ENCODE results near the gene EIF4E3.

EIF4E3 gene

DNA sequence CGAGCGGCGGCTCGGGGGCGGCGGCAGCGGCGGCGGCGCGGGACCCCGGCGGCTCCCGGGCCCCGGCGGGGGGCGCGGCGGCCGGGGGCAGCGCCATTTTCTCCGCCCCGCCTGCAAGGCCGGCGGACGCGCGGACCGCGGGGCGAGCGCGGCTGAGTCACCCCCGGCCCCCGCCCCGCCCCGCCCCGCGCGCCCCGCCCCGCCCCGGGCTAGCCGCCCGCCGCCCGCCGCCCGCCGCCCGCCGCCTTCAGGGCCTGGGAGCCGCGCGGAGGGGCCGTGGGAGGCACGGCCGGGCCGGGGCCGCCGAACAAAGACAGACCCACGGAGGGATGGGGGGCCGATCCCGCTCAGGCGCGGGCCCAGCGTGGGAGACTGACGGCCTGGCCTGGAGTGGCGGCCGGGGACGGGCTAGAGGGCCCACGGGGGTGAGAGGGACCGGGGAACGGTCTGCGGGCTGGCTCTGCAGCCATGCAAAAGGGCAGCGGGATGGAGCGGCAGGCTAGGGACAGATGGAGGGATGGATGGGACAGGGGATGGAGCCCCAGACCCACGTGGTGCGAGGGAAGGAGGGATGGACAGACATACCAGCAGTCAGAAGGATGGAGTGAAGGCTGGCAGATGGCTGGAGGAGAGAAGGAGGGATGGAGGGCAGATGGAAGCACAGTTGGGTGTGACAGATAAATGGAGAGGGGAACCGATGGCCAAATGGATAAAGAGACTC lies at the start of gene EIF4E3:
Gene EIF4E3, minus strand, starts transcription at position 132 of the 721 bp plus-strand sequence. Its CDS starts 35 bp downstream, at position 97.
- DNase-seq (ENCODE audit: low read depth in 3 of 3) = peak in 2 of 3 donors; percentile 6 to 14

DNA sequence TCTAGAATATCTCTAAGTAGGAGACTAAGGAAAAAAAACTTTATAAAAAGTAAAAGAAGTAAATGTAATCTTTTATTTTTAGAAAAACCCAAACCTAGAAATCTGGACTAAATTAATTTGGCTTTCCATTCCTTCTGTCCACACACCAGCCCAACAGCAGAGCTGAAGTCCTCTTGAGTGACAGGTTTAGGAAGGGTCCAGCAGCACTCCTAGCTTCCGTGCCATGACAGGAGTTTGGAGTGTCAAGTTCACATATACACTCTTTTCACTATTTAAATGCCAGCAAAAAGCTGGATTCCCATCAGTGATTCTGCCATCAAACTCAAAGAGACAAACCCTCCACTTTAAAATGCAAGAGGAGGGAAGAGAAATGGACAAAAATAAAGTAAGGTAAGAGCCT lies 46.7 kb upstream of the EIF4E3 start:
- DNase-seq (ENCODE audit: low read depth in 3 of 3) = no peak

DNA sequence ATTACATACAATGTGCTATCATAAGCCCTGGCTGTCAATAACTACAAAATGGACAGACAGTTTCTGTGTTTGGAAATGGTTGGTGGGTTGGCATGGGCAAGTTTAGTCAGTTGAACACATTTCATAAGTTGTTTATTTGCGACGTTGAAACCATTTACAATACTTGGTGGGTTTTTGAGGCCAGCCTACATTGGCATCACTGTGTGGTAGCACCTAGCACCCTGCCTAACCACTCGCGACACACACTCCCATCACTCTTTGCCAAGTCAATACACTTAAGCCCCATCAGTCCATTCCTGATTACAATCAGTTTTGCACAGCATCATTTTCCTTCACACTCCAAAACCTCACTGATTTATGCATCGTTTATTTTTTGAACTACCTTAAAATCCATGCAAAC lies 45.9 kb upstream of the EIF4E3 start:
- no peak for DNase-seq (ENCODE audit: low read depth in 3 of 3)

DNA sequence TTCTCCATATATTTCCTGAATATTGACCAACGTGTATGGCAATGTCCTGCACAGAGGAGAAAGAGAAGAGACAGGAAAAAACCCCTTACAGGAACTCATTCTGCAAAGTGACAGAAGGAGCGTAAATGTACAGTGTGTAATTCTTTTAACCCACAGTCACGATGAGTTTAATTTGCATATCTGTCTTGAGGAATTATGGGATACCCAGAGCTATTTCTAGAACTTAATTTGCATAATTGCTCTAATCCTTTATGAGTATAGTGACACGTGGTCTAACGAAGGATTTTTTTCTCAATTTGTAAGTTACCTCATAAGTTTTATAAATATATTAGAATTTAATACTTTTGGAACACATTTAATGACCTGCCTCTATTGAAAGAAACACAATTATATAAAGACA lies 38.2 kb upstream of the EIF4E3 start:
- DNase-seq (ENCODE audit: low read depth in 3 of 3) = no peak

DNA sequence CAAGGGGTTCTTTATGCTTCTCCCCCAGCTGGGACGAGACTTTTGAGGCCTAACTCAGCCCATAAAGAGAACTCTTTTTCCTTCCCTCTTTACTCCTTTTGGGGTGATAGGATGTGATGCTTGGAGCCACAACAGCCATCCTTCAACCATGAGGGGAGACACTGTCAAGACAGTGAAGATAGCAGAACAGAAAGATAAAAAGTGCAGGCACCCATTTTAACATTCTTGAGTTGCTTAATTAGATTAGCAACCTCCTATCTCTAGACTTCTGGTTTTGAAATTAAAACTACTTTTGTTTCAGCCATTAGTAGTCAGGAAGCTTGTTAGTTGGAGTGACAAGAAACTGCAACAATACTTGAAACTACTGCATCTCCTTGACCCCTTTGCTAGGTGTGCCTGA lies 34.9 kb upstream of the EIF4E3 start:
- no peak for DNase-seq (ENCODE audit: low read depth in 3 of 3)

DNA sequence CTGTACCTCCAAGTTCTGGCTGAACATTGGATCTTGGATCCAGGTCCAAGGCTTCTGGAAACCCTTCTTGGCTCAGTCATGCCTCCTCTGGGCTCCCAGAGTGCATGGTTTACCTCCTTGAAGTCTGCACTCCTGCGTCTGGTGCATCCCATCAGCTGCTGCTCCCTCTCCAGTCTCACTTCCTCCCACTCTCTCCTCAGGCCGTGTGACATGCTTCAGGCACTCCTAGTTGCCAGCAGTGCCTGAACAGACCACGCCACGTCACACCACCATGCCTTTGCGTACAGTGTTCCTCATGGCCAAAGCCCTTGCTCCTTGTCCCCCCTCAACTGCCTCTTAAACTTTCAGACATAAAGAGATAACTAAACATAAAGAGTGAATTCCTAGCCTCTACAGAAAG lies 34.2 kb upstream of the EIF4E3 start:
- DNase-seq (ENCODE audit: low read depth in 3 of 3) = no peak

DNA sequence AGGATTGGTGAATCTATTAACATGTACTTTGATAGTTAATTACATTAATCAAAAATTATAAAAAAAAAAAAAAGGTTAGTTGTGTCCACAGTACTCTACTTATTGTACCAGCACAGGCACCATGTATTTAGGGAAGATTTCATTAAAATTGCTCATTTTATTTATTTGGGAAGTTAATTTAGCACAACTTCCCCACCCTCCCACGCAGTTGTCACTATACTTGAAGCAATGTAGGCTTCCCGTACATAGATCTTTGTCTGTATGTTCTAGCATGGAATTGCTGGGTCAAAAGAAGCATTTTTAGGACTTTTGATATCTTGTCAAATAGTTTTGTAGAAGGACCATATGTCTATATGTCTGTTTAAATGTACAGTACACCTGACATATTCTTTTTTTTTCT lies 32.9 kb upstream of the EIF4E3 start:
- no peak for DNase-seq (ENCODE audit: low read depth in 3 of 3)

DNA sequence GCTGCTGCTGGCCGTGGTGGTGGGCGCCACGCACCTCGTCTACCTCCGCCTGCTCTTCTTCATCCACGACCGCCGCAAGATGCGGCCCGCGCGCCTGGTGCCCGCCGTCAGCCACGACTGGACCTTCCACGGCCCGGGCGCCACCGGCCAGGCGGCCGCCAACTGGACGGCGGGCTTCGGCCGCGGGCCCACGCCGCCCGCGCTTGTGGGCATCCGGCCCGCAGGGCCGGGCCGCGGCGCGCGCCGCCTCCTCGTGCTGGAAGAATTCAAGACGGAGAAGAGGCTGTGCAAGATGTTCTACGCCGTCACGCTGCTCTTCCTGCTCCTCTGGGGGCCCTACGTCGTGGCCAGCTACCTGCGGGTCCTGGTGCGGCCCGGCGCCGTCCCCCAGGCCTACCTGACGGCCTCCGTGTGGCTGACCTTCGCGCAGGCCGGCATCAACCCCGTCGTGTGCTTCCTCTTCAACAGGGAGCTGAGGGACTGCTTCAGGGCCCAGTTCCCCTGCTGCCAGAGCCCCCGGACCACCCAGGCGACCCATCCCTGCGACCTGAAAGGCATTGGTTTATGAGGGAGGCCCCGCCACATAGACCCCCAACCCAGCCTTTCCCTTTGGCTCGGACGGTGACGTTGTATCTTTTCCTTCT lies 29.5 kb upstream of the EIF4E3 start:
- DNase-seq (ENCODE audit: low read depth in 3 of 3) = no peak

DNA sequence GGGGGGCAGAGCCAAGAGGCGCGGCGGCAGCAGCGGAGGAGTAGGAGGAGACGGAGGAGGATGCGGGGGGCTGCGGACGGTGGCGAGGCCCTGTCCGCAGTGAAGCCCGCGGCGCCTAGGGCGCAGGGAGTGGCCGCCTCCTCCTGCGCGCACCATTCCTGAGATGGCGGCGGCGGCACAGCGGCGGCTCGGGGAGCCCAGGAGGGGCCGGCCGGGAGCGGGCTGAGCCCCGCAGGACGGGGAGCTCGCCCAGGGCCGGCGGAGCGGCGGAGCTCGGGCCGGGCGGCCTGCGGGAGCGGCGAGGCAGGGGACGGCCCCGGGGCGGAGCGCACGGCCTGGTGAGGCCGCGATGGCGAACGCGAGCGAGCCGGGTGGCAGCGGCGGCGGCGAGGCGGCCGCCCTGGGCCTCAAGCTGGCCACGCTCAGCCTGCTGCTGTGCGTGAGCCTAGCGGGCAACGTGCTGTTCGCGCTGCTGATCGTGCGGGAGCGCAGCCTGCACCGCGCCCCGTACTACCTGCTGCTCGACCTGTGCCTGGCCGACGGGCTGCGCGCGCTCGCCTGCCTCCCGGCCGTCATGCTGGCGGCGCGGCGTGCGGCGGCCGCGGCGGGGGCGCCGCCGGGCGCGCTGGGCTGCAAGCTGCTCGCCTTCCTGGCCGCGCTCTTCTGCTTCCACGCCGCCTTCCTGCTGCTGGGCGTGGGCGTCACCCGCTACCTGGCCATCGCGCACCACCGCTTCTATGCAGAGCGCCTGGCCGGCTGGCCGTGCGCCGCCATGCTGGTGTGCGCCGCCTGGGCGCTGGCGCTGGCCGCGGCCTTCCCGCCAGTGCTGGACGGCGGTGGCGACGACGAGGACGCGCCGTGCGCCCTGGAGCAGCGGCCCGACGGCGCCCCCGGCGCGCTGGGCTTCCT lies 28.8 kb upstream of the EIF4E3 start, which contains the start of gene GPR27:
Gene GPR27, plus strand, starts transcription at position 155 of the 909 bp plus-strand sequence. Its CDS starts 195 bp downstream, at position 350.
- no peak for DNase-seq (ENCODE audit: low read depth in 3 of 3)

DNA sequence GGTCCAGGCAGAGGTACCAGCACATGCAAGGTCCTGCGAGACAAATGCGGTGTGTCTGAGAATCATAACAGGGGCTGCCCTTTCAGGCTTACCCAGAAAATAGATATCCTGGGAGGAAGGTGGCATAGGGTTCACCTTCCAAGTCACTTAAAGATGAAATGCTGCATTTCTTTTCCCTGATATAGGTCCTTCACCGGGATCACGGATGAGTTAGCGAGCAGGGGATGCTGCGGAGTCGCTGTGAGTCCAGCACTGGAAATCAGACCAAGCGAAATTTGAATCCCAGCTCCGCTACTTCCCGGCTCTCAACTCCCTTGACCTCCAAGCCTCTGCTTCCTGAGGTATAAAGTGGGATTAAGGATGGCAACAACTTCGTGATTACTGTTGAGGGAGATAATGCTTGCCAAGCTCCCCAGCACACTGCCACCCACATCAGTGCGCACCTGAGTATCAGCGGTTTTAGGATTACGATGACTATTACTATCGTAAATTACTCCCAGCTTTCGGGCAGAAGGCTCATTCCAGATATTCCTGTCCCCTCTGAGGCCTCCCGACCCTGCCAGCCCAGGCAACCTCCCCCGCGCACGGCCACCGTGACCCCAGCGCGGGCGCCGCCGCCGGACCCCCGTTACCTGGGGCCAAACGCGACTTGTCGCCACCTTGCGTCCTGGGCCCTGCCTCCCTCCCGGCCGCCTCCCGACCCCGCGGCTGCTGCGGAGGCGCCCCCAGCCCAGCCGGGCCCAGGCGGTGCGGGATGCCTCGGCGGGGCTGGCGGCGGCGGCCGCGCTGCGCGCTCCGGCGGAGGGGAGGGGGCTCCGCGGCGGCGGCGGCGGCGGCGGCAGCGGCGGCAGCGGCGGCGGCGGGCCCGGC lies 27.9 kb upstream of the EIF4E3 start:
- DNase-seq (ENCODE audit: low read depth in 3 of 3) = no peak

DNA sequence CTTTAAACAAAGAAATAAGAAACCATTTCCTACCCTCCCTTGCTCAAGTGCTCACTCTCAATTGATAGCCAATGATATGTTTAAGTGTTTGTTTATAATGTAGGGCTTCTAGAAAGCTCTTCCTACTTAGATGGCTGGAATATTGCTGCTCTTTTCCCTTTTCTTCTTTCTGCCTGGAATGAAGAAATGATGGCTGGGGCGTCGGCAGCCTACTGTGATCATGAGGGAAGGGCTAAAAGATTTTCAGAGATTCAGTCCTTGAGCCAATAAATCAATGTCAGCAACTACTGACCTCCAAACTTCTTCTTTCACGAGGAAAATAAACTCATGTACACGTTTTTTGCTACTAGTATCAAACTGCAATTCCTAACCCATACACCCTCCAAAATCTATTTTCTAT lies 26.4 kb upstream of the EIF4E3 start:
- DNase-seq (ENCODE audit: low read depth in 3 of 3) = no peak

DNA sequence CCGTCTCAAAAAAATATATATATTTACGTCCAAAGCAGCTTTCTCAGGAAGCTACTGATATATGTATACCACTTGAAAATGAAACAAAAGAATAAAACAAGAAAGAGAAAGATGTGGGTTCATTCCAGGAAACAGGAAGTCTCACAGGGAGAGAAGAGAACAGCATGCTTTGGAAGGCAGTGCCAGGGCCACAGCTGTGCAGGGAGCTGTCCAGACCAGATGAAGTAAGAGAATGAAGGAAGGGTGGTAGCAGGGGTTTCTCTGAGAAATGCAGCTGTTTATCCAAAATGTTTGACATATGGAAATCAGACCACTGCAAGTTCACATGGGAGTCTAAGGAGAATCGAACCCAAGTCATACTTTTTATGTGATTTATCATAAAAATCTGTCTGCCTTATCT lies 19.5 kb upstream of the EIF4E3 start:
- no peak for DNase-seq (ENCODE audit: low read depth in 3 of 3)

DNA sequence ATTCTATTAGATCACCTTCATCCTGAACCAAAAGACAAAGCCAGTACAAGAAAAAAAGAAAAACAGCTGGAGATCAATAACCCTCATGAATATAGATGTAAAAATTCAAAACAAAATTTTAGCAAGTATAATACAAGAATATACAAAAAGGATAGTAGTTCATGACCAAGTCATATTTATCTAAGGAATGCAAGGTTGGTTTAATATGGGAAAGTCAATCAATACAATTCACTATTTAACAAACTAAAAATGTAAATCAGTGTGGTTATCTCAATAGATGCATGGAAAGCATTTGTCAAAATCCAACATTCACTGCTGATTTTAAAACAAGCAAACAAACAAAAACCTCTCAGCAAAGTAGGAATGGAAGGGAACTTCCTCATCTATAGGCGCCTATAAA lies 17.4 kb upstream of the EIF4E3 start:
- no peak for DNase-seq (ENCODE audit: low read depth in 3 of 3)

DNA sequence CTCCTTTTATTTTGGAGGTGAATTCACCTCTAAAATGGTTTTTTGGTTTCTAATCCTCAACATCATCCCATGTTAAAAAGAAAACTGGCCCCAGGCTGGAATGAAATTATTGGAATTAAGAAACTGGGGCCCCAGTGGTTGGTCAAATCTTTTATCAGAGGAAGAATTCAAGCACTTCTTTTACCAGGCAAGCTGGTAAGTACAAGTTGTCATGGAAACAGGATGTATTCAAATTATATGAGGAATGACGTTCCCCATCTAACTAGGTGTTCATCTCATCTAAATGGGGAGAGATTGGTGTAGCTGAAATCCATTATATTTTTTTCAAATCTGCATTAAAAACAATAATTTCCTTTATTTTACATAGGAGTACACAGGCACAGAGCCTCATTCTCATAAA lies 9.7 kb upstream of the EIF4E3 start:
- DNase-seq (ENCODE audit: low read depth in 3 of 3) = no peak

DNA sequence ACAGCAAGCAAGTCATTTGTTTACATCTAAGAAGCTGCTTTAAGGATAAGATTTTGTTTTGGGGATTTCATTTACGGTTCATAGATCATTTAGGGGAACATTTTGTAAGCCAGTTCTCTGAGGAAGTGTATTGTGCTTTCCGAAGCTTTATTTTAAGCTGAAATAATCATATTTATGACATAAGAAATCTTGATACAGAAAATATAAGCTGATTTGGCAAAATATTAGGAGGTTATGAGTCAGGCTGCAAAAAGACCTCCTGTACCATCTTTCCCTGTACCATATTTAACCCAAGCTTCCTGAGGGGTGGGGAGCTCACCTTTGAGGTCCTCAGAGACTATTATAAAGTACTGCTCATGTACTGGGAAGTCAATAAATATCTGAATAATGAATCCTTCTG lies 8.1 kb upstream of the EIF4E3 start:
- no peak for DNase-seq (ENCODE audit: low read depth in 3 of 3)

DNA sequence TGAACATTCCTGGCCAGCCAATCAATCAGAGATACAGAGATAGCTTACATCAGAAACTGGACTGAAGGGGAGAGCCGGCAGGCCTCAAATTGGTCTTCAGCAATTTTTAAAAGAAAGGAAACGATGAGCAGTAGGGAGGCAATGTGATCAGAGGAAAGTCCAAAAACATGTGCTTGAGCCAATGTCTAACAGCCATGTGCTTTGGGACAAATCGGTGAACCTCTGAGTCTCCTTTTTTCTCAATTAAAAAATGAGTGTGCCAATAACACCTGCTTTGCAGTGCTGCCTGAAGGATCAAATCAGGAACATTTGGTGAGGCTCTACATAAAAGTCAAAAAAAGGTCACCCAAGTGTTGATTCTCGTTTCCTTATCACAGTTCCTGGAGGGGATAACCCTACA lies 7.4 kb upstream of the EIF4E3 start:
- no peak for DNase-seq (ENCODE audit: low read depth in 3 of 3)

DNA sequence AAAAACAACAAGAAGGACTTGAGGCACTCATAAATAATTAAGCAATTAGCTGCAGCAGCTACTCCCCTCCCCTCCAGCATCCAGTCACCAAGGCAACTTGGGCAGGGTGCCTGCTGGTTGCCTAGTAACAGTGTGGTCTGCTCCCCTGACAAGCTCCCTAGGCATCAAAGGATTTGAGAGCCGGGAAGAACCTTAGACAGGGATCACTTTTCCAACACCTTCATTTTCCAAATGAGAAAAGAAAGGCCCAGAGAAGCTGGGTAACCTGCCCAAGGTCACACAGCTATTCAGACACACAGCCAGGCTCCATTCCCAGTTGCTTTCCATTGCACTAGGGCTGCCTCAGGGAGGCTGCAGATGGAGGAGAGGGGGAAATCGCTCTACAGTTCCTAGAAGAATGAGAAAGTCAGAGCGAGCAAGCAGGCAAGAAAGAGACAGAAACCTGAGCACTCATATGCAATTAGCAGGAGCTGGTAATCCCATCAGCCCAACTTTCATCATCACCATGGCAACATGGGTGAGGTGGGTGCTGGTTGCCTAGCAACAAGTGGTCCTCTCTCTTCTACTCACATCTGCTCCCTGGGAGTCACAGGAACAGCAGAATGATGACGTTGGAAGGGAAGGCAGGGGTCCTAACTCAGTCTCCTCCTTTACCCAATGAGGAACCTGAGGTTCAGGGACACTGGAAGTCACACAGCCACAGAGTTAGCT lies 3.6 kb upstream of the EIF4E3 start:
- no peak for DNase-seq (ENCODE audit: low read depth in 3 of 3)

DNA sequence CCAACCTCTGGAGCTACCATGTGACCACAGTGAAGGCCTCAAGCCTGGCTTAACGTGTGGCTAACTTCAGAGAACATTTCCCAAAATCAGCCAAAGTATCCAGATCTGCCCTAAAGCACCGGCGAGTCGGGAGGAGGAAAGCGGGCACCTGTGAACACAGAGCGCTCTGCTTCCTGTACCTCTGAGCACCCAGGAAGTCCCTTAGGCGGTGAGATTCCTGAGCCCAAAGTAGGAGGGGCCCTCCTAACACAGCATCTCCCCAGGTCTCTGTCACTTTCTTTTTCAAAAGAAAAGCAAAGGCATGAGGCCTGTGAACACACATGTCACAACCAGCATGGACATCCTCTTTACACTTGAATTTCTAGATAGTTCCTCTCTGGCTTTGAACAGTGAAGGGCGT lies 944 bp upstream of the EIF4E3 start:
- peak in 1 of 3 donors; percentile 11 for DNase-seq (ENCODE audit: low read depth in 3 of 3)

DNA sequence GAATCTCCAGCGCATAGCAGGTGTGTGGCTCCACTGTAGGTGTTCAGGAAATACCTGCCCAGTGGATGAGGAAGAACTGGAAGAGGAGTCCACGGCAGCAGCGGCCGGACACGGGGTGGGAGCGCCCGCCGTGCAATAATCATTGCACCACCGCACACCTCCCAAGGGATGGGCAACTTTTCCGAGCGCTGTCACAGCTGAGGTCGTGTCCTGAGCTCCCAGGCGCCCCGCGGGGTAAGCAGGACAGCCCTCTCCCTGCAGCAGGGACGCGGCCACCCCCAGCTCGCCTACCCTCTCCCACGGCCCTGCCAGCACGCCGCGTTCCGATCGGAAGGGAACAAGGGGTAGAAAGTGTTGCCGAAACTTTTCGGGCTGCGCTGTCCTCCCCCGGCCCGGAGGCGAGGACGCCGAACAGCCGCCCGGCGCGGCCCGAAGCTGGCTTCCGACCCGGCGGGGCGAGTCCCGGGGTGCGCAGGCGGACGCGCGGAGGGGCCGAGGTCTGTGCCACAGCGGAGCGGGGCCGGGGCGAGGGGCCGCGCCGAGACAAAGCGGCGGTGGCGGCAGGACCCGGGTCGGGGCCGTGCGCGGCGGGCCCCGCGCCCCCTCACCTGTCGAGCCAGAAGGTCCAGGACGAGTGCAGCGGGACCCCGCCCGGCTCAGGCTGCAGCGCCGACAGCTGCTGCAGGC lies 475 bp downstream of the EIF4E3 start:
- DNase-seq (ENCODE audit: low read depth in 3 of 3) = peak in 1 of 3 donors; percentile 8

DNA sequence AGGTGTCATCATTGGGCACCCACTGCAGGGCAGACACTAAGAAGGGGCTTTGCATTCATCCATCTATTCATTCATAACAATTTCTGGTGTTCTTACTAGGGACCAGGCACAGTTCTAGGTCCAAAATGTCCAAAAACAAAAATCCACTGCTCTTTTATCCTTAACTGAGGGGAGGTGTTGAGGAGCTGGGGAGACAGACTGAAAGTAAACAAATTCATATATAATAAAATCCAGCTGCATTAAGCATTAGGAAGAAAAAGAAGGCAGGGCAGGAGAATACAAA lies 1.1 kb downstream of the EIF4E3 start:
- DNase-seq (ENCODE audit: low read depth in 3 of 3) = no peak

Data from stimulated activated CD4-positive, alpha-beta T cell treated with anti-CD3 and anti-CD28 coated beads, TNF-alpha, amount 100 ng/mL, for 48 hours (primary cell).